ENCODE results near the gene BST1. TPM values are rescaled to one million over a fixed set of nuclear protein-coding genes. Genes with fewer than 3 reads are reported as not detected.

The BST1 gene
- total and polyA plus RNA-seq, 2 donors (not counting 3 experiments of a cell fraction or from before 2014, with no cell fraction given): 10.7 to 14.0 TPM

DNA sequence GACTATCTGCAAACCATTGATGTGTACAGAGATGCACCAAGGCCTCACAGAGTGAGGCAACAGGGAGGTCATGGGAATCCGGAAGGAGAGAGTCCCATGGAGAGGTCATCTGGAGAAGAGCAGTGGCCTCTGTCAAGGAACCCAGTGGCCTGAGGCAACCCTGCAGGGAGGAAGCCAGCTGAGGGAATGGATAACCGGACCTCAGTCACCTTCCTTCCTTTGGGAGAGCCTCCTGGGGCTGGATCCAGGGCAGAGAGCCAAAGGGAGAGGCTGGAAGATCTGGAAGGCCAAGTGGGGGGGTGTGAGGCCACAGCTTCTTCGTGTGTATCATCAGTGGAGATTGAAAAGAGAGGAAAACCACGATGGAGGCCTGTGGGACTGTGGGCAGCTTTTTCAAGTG is 50.9 kb downstream of the BST1 start:
- dilution Hi-C loops (cut with MboI; ENCODE audit: extremely low pct_ligation_motif_present, low sequenced_read_pairs): no loop called here
- no peaks in the 10 kb centered on the region for H3K27me3 ChIP-seq (ENCODE audit: control insufficient read depth in 2 of 2, insufficient read depth in 2 of 2, low read length in 2 of 2)
- H3K4me3 ChIP-seq (replicated peaks in 1 of 3; ENCODE audit: insufficient read depth in 1 of 3, low read depth in 1 of 3, low read length in 3 of 3): no peak overlapping the region
- POLR2A ChIA-PET: no interaction called here
- CTCF ChIA-PET: interaction anchor here (0.6 to 1.4 kb wide), 3 partner anchors 16 to 78 kb away, joined by 3 to 6 read pairs (median 4); no protein-coding TSS in a partner anchor
- intact Hi-C loops (cut with micrococcal nuclease): no loop called here
- H3K9me3 ChIP-seq (replicated peaks; ENCODE audit: control insufficient read depth, insufficient read depth, low read length): no peaks in the 10 kb centered on the region
- H3K4me1 ChIP-seq (ENCODE audit: control insufficient read depth, extremely low read depth, insufficient read depth, low read length): peaks cover 16% of the 10 kb centered on the region
- no peak overlapping the region for H3K9ac ChIP-seq (replicated peaks; ENCODE audit: extremely low read depth, insufficient read depth, low read length)
- H3K4me2 ChIP-seq (ENCODE audit: insufficient read depth, low read length): no peak overlapping the region
- DNase-seq (ENCODE audit: low read depth, low spot score): peak; percentile 83
- H3K36me3 ChIP-seq (ENCODE audit: control insufficient read depth in 2 of 2, extremely low read depth in 1 of 2, insufficient read depth in 2 of 2, low read length in 2 of 2): no peaks in the 10 kb centered on the region
- FAIRE-seq: no peak
- BruUV-seq (replicated peaks): no TSS peak
- H2AFZ ChIP-seq (ENCODE audit: low read depth, low read length): no peak overlapping the region
- no peaks in the 10 kb centered on the region for H4K20me1 ChIP-seq (replicated peaks; ENCODE audit: control insufficient read depth, extremely low read depth, insufficient read depth, low read length)
- TF ChIP-seq FOS (IDR thresholded peaks at IDR 0.05; ENCODE audit: borderline replicate concordance, insufficient read depth, low read length) (peak; percentile 57), POLR2AphosphoS5 (IDR thresholded peaks at IDR 0.05; ENCODE audit: insufficient read depth, low read depth, low read length) (peak; percentile 48), MYC (IDR thresholded peaks at IDR 0.05; ENCODE audit: low read depth, low read length) (no peak), GATA2 (IDR thresholded peaks at IDR 0.05; ENCODE audit: insufficient read depth, insufficient read length, low read depth, low read length) (peak; percentile 90)
- no peaks in the 10 kb centered on the region for H3K79me2 ChIP-seq (ENCODE audit: control insufficient read depth, insufficient read depth, low read length)
- peak overlapping the region; percentile 58 for H3K27ac ChIP-seq (ENCODE audit: insufficient read depth, low read depth, low read length)
- no peaks in the 10 kb centered on the region for H3K9me1 ChIP-seq (replicated peaks; ENCODE audit: control insufficient read depth, extremely low read depth, insufficient read depth, low read length)

DNA sequence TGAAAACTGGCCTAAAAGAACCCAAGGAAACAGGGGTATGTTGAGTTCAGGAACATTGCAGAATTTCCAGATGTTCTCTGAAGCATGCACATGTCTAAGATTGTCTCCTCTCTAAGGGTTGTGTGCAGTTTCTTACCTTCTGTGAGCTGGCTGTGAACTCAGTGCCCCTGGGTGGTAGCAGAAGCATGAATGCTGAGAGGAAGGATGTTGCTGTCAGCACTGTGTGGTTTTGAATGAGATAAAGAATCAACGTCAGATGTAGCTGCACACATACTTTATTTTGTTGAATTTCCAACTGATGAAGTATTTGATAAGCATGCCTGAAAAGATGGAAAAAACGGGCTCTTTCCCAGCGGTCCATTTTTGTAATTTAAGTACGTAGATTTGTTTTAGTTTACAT is 51.5 kb downstream of the BST1 start:
- no peaks in the 10 kb centered on the region for H3K27me3 ChIP-seq (ENCODE audit: control insufficient read depth in 2 of 2, insufficient read depth in 2 of 2, low read length in 2 of 2)
- dilution Hi-C loops (cut with MboI; ENCODE audit: extremely low pct_ligation_motif_present, low sequenced_read_pairs): no loop called here
- intact Hi-C loops (cut with micrococcal nuclease): no loop called here
- H2AFZ ChIP-seq (ENCODE audit: low read depth, low read length): no peak overlapping the region
- no peak overlapping the region for H3K4me3 ChIP-seq (replicated peaks in 1 of 3; ENCODE audit: insufficient read depth in 1 of 3, low read depth in 1 of 3, low read length in 3 of 3)
- H3K9ac ChIP-seq (replicated peaks; ENCODE audit: extremely low read depth, insufficient read depth, low read length): no peak overlapping the region
- H3K27ac ChIP-seq (ENCODE audit: insufficient read depth, low read depth, low read length): peak overlapping the region; percentile 58
- no peaks in the 10 kb centered on the region for H3K9me3 ChIP-seq (replicated peaks; ENCODE audit: control insufficient read depth, insufficient read depth, low read length)
- H3K4me1 ChIP-seq (ENCODE audit: control insufficient read depth, extremely low read depth, insufficient read depth, low read length): peaks cover 16% of the 10 kb centered on the region
- CTCF ChIA-PET: interaction anchor here (0.6 to 1.4 kb wide), 3 partner anchors 15 to 79 kb away, joined by 3 to 6 read pairs (median 4); no protein-coding TSS in a partner anchor
- TF ChIP-seq FOS (IDR thresholded peaks at IDR 0.05; ENCODE audit: borderline replicate concordance, insufficient read depth, low read length) (peak; percentile 69), POLR2A (IDR thresholded peaks at IDR 0.05; ENCODE audit: low read depth, low read length) (no peak), MYC (IDR thresholded peaks at IDR 0.05; ENCODE audit: low read depth, low read length) (no peak), POLR2AphosphoS5 (IDR thresholded peaks at IDR 0.05; ENCODE audit: insufficient read depth, low read depth, low read length) (peak; percentile 45), GATA2 (IDR thresholded peaks at IDR 0.05; ENCODE audit: insufficient read depth, insufficient read length, low read depth, low read length) (peak; percentile 97), JUN (IDR thresholded peaks at IDR 0.05; ENCODE audit: borderline replicate concordance, insufficient read depth, insufficient read length, low read depth) (peak; percentile 48), EZH2 (IDR thresholded peaks at IDR 0.05; ENCODE audit: borderline replicate concordance, low read depth, low read length, severe bottlenecking) (no peak)
- TF ChIP-seq, protein P1, sequence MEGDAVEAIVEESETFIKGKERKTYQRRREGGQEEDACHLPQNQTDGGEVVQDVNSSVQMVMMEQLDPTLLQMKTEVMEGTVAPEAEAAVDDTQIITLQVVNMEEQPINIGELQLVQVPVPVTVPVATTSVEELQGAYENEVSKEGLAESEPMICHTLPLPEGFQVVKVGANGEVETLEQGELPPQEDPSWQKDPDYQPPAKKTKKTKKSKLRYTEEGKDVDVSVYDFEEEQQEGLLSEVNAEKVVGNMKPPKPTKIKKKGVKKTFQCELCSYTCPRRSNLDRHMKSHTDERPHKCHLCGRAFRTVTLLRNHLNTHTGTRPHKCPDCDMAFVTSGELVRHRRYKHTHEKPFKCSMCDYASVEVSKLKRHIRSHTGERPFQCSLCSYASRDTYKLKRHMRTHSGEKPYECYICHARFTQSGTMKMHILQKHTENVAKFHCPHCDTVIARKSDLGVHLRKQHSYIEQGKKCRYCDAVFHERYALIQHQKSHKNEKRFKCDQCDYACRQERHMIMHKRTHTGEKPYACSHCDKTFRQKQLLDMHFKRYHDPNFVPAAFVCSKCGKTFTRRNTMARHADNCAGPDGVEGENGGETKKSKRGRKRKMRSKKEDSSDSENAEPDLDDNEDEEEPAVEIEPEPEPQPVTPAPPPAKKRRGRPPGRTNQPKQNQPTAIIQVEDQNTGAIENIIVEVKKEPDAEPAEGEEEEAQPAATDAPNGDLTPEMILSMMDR (IDR thresholded peaks at IDR 0.05; ENCODE audit: extremely low read depth in 1 of 2, insufficient read depth in 1 of 2, low read depth in 1 of 2, low read length in 2 of 2): no peak
- TF ChIP-seq, protein P2, sequence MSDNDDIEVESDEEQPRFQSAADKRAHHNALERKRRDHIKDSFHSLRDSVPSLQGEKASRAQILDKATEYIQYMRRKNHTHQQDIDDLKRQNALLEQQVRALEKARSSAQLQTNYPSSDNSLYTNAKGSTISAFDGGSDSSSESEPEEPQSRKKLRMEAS (IDR thresholded peaks at IDR 0.05; ENCODE audit: insufficient read depth, insufficient read length): no peak
- H3K9me1 ChIP-seq (replicated peaks; ENCODE audit: control insufficient read depth, extremely low read depth, insufficient read depth, low read length): no peaks in the 10 kb centered on the region
- H4K20me1 ChIP-seq (replicated peaks; ENCODE audit: control insufficient read depth, extremely low read depth, insufficient read depth, low read length): no peaks in the 10 kb centered on the region
- FAIRE-seq (peak; percentile 78), DNase-seq (ENCODE audit: low read depth, low spot score) (peak; percentile 86)
- POLR2A ChIA-PET: no interaction called here
- BruUV-seq (replicated peaks): no TSS peak
- H3K4me2 ChIP-seq (ENCODE audit: insufficient read depth, low read length): peak overlapping the region; percentile 2
- no peaks in the 10 kb centered on the region for H3K36me3 ChIP-seq (ENCODE audit: control insufficient read depth in 2 of 2, extremely low read depth in 1 of 2, insufficient read depth in 2 of 2, low read length in 2 of 2)
- H3K79me2 ChIP-seq (ENCODE audit: control insufficient read depth, insufficient read depth, low read length): no peaks in the 10 kb centered on the region
